HTERT RPE-1 (cell line): Measurements from ENCODE around the gene PIF1.

Experiments
- in situ Hi-C: fragments of 300-500 bp; cut with MboI; formaldehyde crosslinking; loops from 4 replicates; pipeline ENCODE4 v1.14.3; 2020; ENCODE audit warnings: low sequenced_read_pairs

The PIF1 gene

GRCh38 chr15:64825431-64826294, at the start of gene PIF1:
Gene PIF1, minus strand, starts transcription at chr15:64825647. Its CDS starts 1,312 bp downstream, at chr15:64824335.
- in situ Hi-C loops = no loop called here

- in situ Hi-C loops = no loop called here
Measured at GRCh38 chr15:64870353-64870752, 44.9 kb upstream of the PIF1 start.

GRCh38 chr15:64869501-64869900, 44.1 kb upstream of the PIF1 start:
- in situ Hi-C loops = no loop called here

GRCh38 chr15:64865998-64866520, 40.6 kb upstream of the PIF1 start:
- in situ Hi-C loops = no loop called here

- in situ Hi-C loops = no loop called here
Measured at GRCh38 chr15:64865126-64865997, 39.9 kb upstream of the PIF1 start.

GRCh38 chr15:64864068-64864467, 38.6 kb upstream of the PIF1 start:
- in situ Hi-C loops = no loop called here

- in situ Hi-C loops = no loop called here
Measured at GRCh38 chr15:64862408-64862807, 37.0 kb upstream of the PIF1 start.

GRCh38 chr15:64861960-64862359, 36.5 kb upstream of the PIF1 start:
- in situ Hi-C loops = no loop called here

GRCh38 chr15:64861331-64861730, 35.9 kb upstream of the PIF1 start:
- in situ Hi-C loops = no loop called here

- in situ Hi-C loops = no loop called here
Measured at GRCh38 chr15:64859226-64859625, 33.8 kb upstream of the PIF1 start.

GRCh38 chr15:64858021-64858575, 32.7 kb upstream of the PIF1 start:
- in situ Hi-C loops = no loop called here

GRCh38 chr15:64857421-64857820, 32.0 kb upstream of the PIF1 start:
- in situ Hi-C loops = no loop called here

- in situ Hi-C loops = no loop called here
Measured at GRCh38 chr15:64856429-64857145, 31.1 kb upstream of the PIF1 start.

- in situ Hi-C loops = no loop called here
Measured at GRCh38 chr15:64855205-64855975, 29.9 kb upstream of the PIF1 start.

GRCh38 chr15:64854526-64854925, 29.1 kb upstream of the PIF1 start:
- in situ Hi-C loops = no loop called here

- in situ Hi-C loops = no loop called here
Measured at GRCh38 chr15:64854041-64854440, 28.6 kb upstream of the PIF1 start.

GRCh38 chr15:64851503-64851840, 26.0 kb upstream of the PIF1 start:
- in situ Hi-C loops = no loop called here

- in situ Hi-C loops = no loop called here
Measured at GRCh38 chr15:64850778-64851502, 25.5 kb upstream of the PIF1 start.
